A549 (cell line): ENCODE data around the gene TEKT5. TPM values are rescaled to one million over a fixed set of nuclear protein-coding genes. Genes with fewer than 3 reads are reported as not detected.
A peak's percentile ranks its signal among the peaks of the same experiment; 100 is the strongest.
"Not testable (repeated sequence)": the region's sequence is repeated elsewhere in the genome, so short reads cannot be mapped to it uniquely, and the experiment has no call there.

Source experiments
- ATAC-seq, 2 experiments: fragments of 200-7000 bp in 1 of 2; fragments of >200 bp in 1 of 2; cut with Nextera tagmentation in 1 of 2; cut with Tn5 transposase in 1 of 2; 3 replicates each; pipeline versions ENCODE4 v1.8.0 to v1.9.1; 2018 to 2020; ENCODE audit warnings: mild to moderate bottlenecking in 1 of 2, moderate library complexity in 1 of 2
- CTCF ChIA-PET: fragments of 300-600 bp; sonication (Branson Sonifier 250); formaldehyde crosslinking; extraction: SDS; loops from one replicate; lab custom pipeline; 2021; ENCODE audit warnings: antibody characterized with exemption, inconsistent platforms; lab: Yijun Ruan, JAX
- POLR2A ChIA-PET: fragments of 350-600 bp; formaldehyde crosslinking; extraction: SDS; loops from one replicate; lab custom pipeline; 2021; ENCODE audit warnings: antibody characterized with exemption, inconsistent platforms; lab: Yijun Ruan, JAX
- DNase-seq, 2 experiments: peaks; one replicate each; pipeline versions ENCODE4 v3.0.0 to v3.0.0-alpha.2; 2011 to 2016; ENCODE audit warnings: low read depth in 1 of 2, low spot score in 1 of 2
- FAIRE-seq: peaks from 2 replicates; lab custom pipeline; 2011; peaks lifted over from hg19 to GRCh38; lab: Jason Lieb, UNC
- H3K27ac ChIP-seq, 2 experiments: fragments of >200 bp; sonication (Bioruptor Twin); formaldehyde crosslinking; 3 replicates each; pipeline ENCODE4 v1.5.1; 2016 to 2017
- H3K4me1 ChIP-seq: fragments of >200 bp; sonication (Bioruptor Twin); formaldehyde crosslinking; 3 replicates; pipeline ENCODE4 v1.6.1; 2016
- H3K4me2 ChIP-seq: fragments of >200 bp; sonication (Bioruptor Twin); formaldehyde crosslinking; 3 replicates; pipeline ENCODE4 v1.6.1; 2016
- H3K4me3 ChIP-seq: fragments of >200 bp; sonication (Bioruptor Twin); formaldehyde crosslinking; 3 replicates; pipeline ENCODE4 v1.5.1; 2016
- H3K9me3 ChIP-seq: fragments of >200 bp; sonication (Bioruptor Twin); formaldehyde crosslinking; 3 replicates; pipeline ENCODE4 v1.6.1; 2016
- BCL3 ChIP-seq: fragments of >200 bp; sonication (Bioruptor Twin); formaldehyde crosslinking; IDR thresholded peaks from 3 replicates; pipeline ENCODE4 v1.6.1; 2016
- CBX2 ChIP-seq: fragments of 200-600 bp; sonication (generic); IDR thresholded peaks from 2 replicates; pipeline ENCODE4 v1.6.1; 2016; ENCODE audit warnings: low read depth, mild to moderate bottlenecking, borderline replicate concordance
- CHD2 ChIP-seq: fragments of 150-350 bp; IDR thresholded peaks from 2 replicates; pipeline ENCODE4 v1.6.1; 2014; ENCODE audit warnings: low read length; ENCODE audit not compliant: partially characterized antibody
- EHF ChIP-seq: fragments of 250-450 bp; sonication (Bioruptor Pico); IDR thresholded peaks from 2 replicates; pipeline ENCODE4 v1.5.0; 2020; ENCODE audit warnings: mild to moderate bottlenecking
- EHMT2 ChIP-seq: fragments of 200-600 bp; sonication (generic); IDR thresholded peaks from 2 replicates; pipeline ENCODE4 v1.6.1; 2016; ENCODE audit warnings: antibody characterized with exemption, low read depth, mild to moderate bottlenecking, moderate library complexity
- ESRRA ChIP-seq: fragments of 150-350 bp; IDR thresholded peaks from 2 replicates; pipeline ENCODE4 v1.6.1; 2014; ENCODE audit warnings: mild to moderate bottlenecking, low read length, borderline replicate concordance
- FOXS1 ChIP-seq: fragments of 250-450 bp; sonication (Bioruptor Pico); IDR thresholded peaks from 2 replicates; pipeline ENCODE4 v1.5.0; 2020; ENCODE audit warnings: mild to moderate bottlenecking, moderate library complexity
- HDAC2 ChIP-seq: fragments of 200-600 bp; sonication (generic); IDR thresholded peaks from 2 replicates; pipeline ENCODE4 v1.6.1; 2016
- HES2 ChIP-seq: fragments of >200 bp; sonication (Bioruptor Twin); formaldehyde crosslinking; IDR thresholded peaks from 2 replicates; pipeline ENCODE4 v1.6.1; 2016
- HOXA7 ChIP-seq: fragments of 250-450 bp; sonication (Bioruptor Pico); IDR thresholded peaks from 2 replicates; pipeline ENCODE4 v1.5.0; 2020; ENCODE audit warnings: mild to moderate bottlenecking, moderate library complexity
- MAFK ChIP-seq: fragments of 450-650 bp; IDR thresholded peaks from 2 replicates; pipeline ENCODE4 v1.6.1; 2014; ENCODE audit not compliant: partially characterized antibody
- MAX ChIP-seq: IDR thresholded peaks from 2 replicates; pipeline ENCODE4 v1.6.1; 2012
- NFE2L2 ChIP-seq: fragments of 150-350 bp; conservative IDR thresholded peaks from 2 replicates; pipeline ENCODE4 v1.6.1; 2014; ENCODE audit warnings: low read length
- RARB ChIP-seq: fragments of 250-450 bp; sonication (Bioruptor Pico); IDR thresholded peaks from 2 replicates; pipeline ENCODE4 v1.8.0; 2021; ENCODE audit warnings: mild to moderate bottlenecking, moderate library complexity
- ZSCAN20 ChIP-seq: fragments of 250-450 bp; sonication (Bioruptor Pico); IDR thresholded peaks from 2 replicates; pipeline ENCODE4 v1.8.0; 2022; ENCODE audit warnings: mild to moderate bottlenecking, moderate library complexity
- WGBS: methylation state at CpG from one replicate; pipeline ENCODE4 v1.1.6; 2017; ENCODE audit errors: missing lambda C conversion rate; 5-methylcytosine and 5-hydroxymethylcytosine counted together
- polyA plus RNA-seq, 4 experiments: library from polyadenylated mRNA; depleted of rRNA in 3 of 4; stranded (reverse); fragments of >200 nt; fragmentation: RNase III in 1 of 4; extraction: RNeasy Plus Mini Kit Qiagen cat#74134 plus additional on column Dnase treatment in 1 of 4; gene quantifications; 2 replicates in 3 of 4; 3 replicates in 1 of 4; pipeline ENCODE4 v1.2.3, GENCODE V29; 2011 to 2017

Gene TEKT5
- polyA plus RNA-seq, 2 of the 4 experiments (the other 2 are of a cell fraction) = 0.14 TPM; not detected in 1

- no peak for TF ChIP-seq BCL3
Observed at GRCh38 chr16:10635365-10636021, 59.2 kb downstream of the TEKT5 start (continued).

- POLR2A ChIA-PET, H3K4me1 ChIP-seq, DNase-seq, H3K4me2 ChIP-seq, H3K4me3 ChIP-seq, H3K9me3 ChIP-seq, FAIRE-seq, H3K27ac ChIP-seq, CTCF ChIA-PET, ATAC-seq: not testable (repeated sequence)
- WGBS = 48% methylated on average over 4 of the region's 4 CpGs
Observed at GRCh38 chr16:10633429-10633828, 61.3 kb downstream of the TEKT5 start.

- 0 out of 6 replicates have a peak, but pooled peaks of 1 of the 2 experiments have one; percentile 30 for ATAC-seq
- POLR2A ChIA-PET = no interaction called here
- no peak for TF ChIP-seq NFE2L2
- TF ChIP-seq, all 56 proteins: peak for 0
- no peak overlapping the region for H3K27ac ChIP-seq
- FAIRE-seq (no peak), DNase-seq (no peak)
- 0 out of 3 replicates have a peak, but pooled peaks cover under 1% of the 10 kb centered on the region for H3K4me1 ChIP-seq
- CTCF ChIA-PET = interaction anchor here (0.6 kb wide), 1 partner anchor 240 kb away, joined by 3 read pairs; no protein-coding TSS in a partner anchor
- no peaks in the 10 kb centered on the region for H3K9me3 ChIP-seq
- H3K4me2 ChIP-seq = no peak overlapping the region
- H3K4me3 ChIP-seq = no peak overlapping the region
- WGBS = 72% methylated on average over 2 of the region's 2 CpGs
Observed at GRCh38 chr16:10631886-10632285, 62.8 kb downstream of the TEKT5 start.

- FAIRE-seq (no peak), DNase-seq (no peak)
- 87% methylated on average over 6 of the region's 6 CpGs for WGBS
- no peak overlapping the region for H3K4me2 ChIP-seq
- H3K4me1 ChIP-seq = peaks cover 16% of the 10 kb centered on the region
- H3K27ac ChIP-seq = no peak overlapping the region
- POLR2A ChIA-PET = no interaction called here
- no peak for TF ChIP-seq EHF (CRISPR knock-in tag)
- TF ChIP-seq MAX = no peak
- TF ChIP-seq CBX2 = no peak
- no peak for TF ChIP-seq HDAC2
- no peak for TF ChIP-seq ZSCAN20 (CRISPR knock-in tag)
- no peak for TF ChIP-seq ESRRA
- TF ChIP-seq HOXA7 = no peak
- TF ChIP-seq CHD2 = no peak
- TF ChIP-seq MAFK = no peak
- TF ChIP-seq FOXS1 (CRISPR knock-in tag) = no peak
- no peak for TF ChIP-seq EHMT2
- TF ChIP-seq RARB = no peak
- TF ChIP-seq HES2 = no peak
- TF ChIP-seq, all 56 proteins: peak for 0
- Histone ChIP-seq H3K9me3 (0 out of 3 replicates have a peak, but pooled peaks cover 4% of the 10 kb centered on the region), H3K4me3 (no peak overlapping the region)
- CTCF ChIA-PET = interaction anchor here (1.3 kb wide), 2 partner anchors 10 to 49 kb away, joined by 3 to 4 read pairs; partner anchors contain the start of gene EMP2
- peak in 1 of 2 experiments; percentile 38; a peak in 2 of 6 replicates for ATAC-seq
Observed at GRCh38 chr16:10629592-10629963, 65.2 kb downstream of the TEKT5 start.
